HEK293T (cell line): ENCODE data around the gene PRC1.
"Not testable (repeated sequence)": the region's sequence is repeated elsewhere in the genome, so short reads cannot be mapped to it uniquely, and the experiment has no call there.

Source experiments
- LEF1 ChIP-seq: fragments of 450-650 bp; IDR thresholded peaks from 2 replicates; pipeline ENCODE4 v1.6.1; 2017; ENCODE audit warnings: mild to moderate bottlenecking, borderline replicate concordance
- SP1 ChIP-seq: fragments of 450-650 bp; IDR thresholded peaks from 2 replicates; pipeline ENCODE4 v1.6.1; 2017
- ZNF384 ChIP-seq: fragments of 450-650 bp; IDR thresholded peaks from 2 replicates; pipeline ENCODE4 v1.6.1; 2016

DNA sequence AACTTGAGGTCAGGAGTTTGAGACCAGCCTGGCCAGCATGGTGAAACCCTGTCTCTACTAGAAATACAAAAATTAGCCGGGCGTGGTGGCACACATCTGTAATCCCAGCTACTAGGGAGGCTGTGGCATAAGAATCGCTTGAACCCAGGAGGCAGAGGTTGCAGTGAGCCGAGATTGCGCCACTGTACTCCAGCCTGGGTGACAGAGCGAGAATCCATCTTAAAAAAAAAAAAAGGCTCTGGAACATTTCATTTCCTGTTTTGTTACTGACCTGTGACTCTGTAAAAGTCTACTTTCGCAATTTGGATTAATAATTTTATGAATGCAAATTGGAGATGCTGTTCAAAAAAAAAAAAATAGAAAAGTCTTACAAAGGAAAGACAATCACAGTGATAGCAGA, 66.2 kb downstream of the PRC1 start:
- not testable (repeated sequence) for TF ChIP-seq SP1, ZNF384, LEF1
